SK-N-SH treated with all-trans-retinoic acid at 6 μM for 48 hours (cell line): Measurements from ENCODE around the gene ARL6IP4.

Experiments
- CSDC2 ChIP-seq: fragments of 250-450 bp; sonication (Bioruptor Pico); IDR thresholded peaks from 2 replicates; pipeline ENCODE4 v1.5.0; 2020; ENCODE audit warnings: mild to moderate bottlenecking, moderate library complexity
- CSRNP3 ChIP-seq: fragments of 250-450 bp; sonication (Bioruptor Pico); IDR thresholded peaks from 2 replicates; pipeline ENCODE4 v1.5.1; 2021; ENCODE audit warnings: mild to moderate bottlenecking, moderate library complexity
- TF ChIP-seq, protein P1 (sequence below): fragments of 250-450 bp; sonication (Bioruptor Pico); IDR thresholded peaks from 2 replicates; pipeline ENCODE4 v1.8.0; 2020; ENCODE audit warnings: mild to moderate bottlenecking, moderate library complexity, borderline replicate concordance

DNA sequence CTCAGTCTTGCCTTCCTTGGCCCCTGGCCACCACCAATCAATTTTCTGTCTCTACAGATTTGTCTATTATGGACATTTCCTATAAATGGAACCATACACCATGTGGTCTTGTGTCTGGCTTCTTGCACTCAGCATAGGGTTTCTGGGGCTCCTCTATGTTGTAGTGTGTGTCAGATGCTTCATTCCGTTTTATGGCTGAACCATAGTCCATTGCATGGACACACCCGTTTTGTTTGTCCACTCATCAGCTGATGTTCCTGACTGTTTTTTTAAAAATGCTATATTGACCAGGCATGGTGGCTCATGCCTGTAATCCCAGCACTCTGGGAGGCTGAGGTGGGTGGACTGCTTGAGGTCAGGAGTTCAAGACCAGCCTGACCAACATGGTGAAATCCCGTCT lies 21.0 kb downstream of the ARL6IP4 start:
- TF ChIP-seq, protein P1, sequence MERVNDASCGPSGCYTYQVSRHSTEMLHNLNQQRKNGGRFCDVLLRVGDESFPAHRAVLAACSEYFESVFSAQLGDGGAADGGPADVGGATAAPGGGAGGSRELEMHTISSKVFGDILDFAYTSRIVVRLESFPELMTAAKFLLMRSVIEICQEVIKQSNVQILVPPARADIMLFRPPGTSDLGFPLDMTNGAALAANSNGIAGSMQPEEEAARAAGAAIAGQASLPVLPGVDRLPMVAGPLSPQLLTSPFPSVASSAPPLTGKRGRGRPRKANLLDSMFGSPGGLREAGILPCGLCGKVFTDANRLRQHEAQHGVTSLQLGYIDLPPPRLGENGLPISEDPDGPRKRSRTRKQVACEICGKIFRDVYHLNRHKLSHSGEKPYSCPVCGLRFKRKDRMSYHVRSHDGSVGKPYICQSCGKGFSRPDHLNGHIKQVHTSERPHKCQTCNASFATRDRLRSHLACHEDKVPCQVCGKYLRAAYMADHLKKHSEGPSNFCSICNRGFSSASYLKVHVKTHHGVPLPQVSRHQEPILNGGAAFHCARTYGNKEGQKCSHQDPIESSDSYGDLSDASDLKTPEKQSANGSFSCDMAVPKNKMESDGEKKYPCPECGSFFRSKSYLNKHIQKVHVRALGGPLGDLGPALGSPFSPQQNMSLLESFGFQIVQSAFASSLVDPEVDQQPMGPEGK (CRISPR knock-in tag): no peak
- TF ChIP-seq CSDC2: no peak
- no peak for TF ChIP-seq CSRNP3 (CRISPR knock-in tag)
